Measurements from ENCODE around the gene TPCN1. TPM values are rescaled to one million over a fixed set of nuclear protein-coding genes. Genes with fewer than 3 reads are reported as not detected.

Gene TPCN1
- total RNA-seq, 1 experiment from 2014 or later = 29.7 TPM

GRCh38 chr12:113301811-113302210 is 80.5 kb downstream of the TPCN1 start:
- H3K36me3 ChIP-seq (ENCODE audit: control insufficient read depth in 1 of 2, insufficient read depth in 2 of 2, low read length in 2 of 2) = peaks cover 0 to 7% of the 10 kb centered on the region in 2 experiments; a peak in 2 of 4 replicates
- peaks cover 22 to 33% of the 10 kb centered on the region in 2 experiments for H3K4me1 ChIP-seq (ENCODE audit: control insufficient read depth in 1 of 2, insufficient read depth in 2 of 2, low read length in 2 of 2)
- H3K4me2 ChIP-seq (ENCODE audit: low read length) = no peak overlapping the region
- H3K4me3 ChIP-seq (replicated peaks in 1 of 2; ENCODE audit: low read depth in 1 of 2, low read length in 2 of 2) = no peak overlapping the region
- RAD21 ChIA-PET (ENCODE audit: low non-redundant PET in 1 of 2, low total read pairs in 2 of 2, uncharacterized antibody in 2 of 2, unreplicated experiment in 2 of 2) = no interaction called here
- intact Hi-C loops (cut with micrococcal nuclease) = no loop called here
- no peak overlapping the region for H3K9ac ChIP-seq (ENCODE audit: low read length)
- H3K9me2 ChIP-seq (ENCODE audit: insufficient read depth) = no peaks in the 10 kb centered on the region
- CTCF ChIA-PET = no interaction called here
- no TSS peak for BruUV-seq (replicated peaks)
- H4K20me1 ChIP-seq (ENCODE audit: insufficient read depth) = no peaks in the 10 kb centered on the region
- TF ChIP-seq, protein P1, sequence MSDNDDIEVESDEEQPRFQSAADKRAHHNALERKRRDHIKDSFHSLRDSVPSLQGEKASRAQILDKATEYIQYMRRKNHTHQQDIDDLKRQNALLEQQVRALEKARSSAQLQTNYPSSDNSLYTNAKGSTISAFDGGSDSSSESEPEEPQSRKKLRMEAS (IDR thresholded peaks at IDR 0.05) = no peak
- no peak for TF ChIP-seq POLR2AphosphoS5 (IDR thresholded peaks at IDR 0.05; ENCODE audit: low read depth, low read length)
- TF ChIP-seq EZH2phosphoT487 (IDR thresholded peaks at IDR 0.05; ENCODE audit: borderline replicate concordance) = no peak
- no peak for TF ChIP-seq CBX3 (IDR thresholded peaks at IDR 0.05; ENCODE audit: low read depth)
- TF ChIP-seq TCF7L2 (IDR thresholded peaks at IDR 0.05; ENCODE audit: borderline replicate concordance, extremely low read depth, insufficient read depth, insufficient read length) = no peak
- no peak for TF ChIP-seq ELF1 (IDR thresholded peaks at IDR 0.05; ENCODE audit: borderline replicate concordance, low read depth)
- no peak for TF ChIP-seq JUND (IDR thresholded peaks at IDR 0.05)
- TF ChIP-seq EZH2 (IDR thresholded peaks at IDR 0.05) = no peak
- H3K27me3 ChIP-seq (ENCODE audit: insufficient read depth, low read length) = no peaks in the 10 kb centered on the region
- H3K79me2 ChIP-seq (ENCODE audit: insufficient read depth, low read length) = no peaks in the 10 kb centered on the region
- ATAC-seq (no peak), DNase-seq (ENCODE audit: low read depth, low spot score) (no peak)
- no peak overlapping the region for H2AFZ ChIP-seq (ENCODE audit: low read depth, low read length, poor library complexity, severe bottlenecking)
- no peaks in the 10 kb centered on the region for H3K9me3 ChIP-seq (ENCODE audit: control insufficient read depth in 1 of 2, insufficient read depth in 1 of 2, low read depth in 1 of 2, low read length in 2 of 2)
- POLR2A ChIA-PET = no interaction called here
- H3K27ac ChIP-seq (ENCODE audit: low read depth, low read length) = no peak overlapping the region

DNA sequence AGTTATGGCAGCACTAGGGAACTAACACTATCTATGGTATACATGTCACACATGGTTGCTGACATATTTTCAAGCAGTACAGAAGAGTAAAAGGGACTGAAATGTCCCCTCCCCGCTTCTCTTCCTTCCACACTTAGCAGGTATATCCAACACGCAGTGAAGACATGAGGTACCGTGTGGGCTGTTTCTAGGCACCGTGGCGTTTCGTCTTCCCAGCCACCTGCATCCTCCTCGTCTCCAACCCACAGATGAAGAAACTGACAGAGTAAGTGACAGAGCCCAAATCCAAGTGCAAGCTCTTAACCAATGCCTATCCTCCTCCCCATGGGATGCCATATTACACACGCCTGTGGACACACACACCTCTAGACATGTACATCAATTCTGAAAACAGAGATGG is 81.2 kb downstream of the TPCN1 start:
- no TSS peak for BruUV-seq (replicated peaks)

More for the DNA sequence above, 81.2 kb downstream of the TPCN1 start:
- no peak for TF ChIP-seq CBX3 (IDR thresholded peaks at IDR 0.05; ENCODE audit: low read depth)
- no peak for TF ChIP-seq POLR2A (IDR thresholded peaks at IDR 0.05; ENCODE audit: borderline replicate concordance, extremely low read depth, insufficient read depth, insufficient read length)
- no peak for TF ChIP-seq FOSL1 (IDR thresholded peaks at IDR 0.05; ENCODE audit: low read depth)
- no peak for TF ChIP-seq SIN3A (IDR thresholded peaks at IDR 0.05; ENCODE audit: low read depth)
- no peak for TF ChIP-seq POLR2AphosphoS5 (IDR thresholded peaks at IDR 0.05; ENCODE audit: low read depth, low read length)
- TF ChIP-seq TCF7L2 (IDR thresholded peaks at IDR 0.05; ENCODE audit: borderline replicate concordance, extremely low read depth, insufficient read depth, insufficient read length) = no peak
- no peak for TF ChIP-seq JUND (IDR thresholded peaks at IDR 0.05)
- TF ChIP-seq, protein P2, sequence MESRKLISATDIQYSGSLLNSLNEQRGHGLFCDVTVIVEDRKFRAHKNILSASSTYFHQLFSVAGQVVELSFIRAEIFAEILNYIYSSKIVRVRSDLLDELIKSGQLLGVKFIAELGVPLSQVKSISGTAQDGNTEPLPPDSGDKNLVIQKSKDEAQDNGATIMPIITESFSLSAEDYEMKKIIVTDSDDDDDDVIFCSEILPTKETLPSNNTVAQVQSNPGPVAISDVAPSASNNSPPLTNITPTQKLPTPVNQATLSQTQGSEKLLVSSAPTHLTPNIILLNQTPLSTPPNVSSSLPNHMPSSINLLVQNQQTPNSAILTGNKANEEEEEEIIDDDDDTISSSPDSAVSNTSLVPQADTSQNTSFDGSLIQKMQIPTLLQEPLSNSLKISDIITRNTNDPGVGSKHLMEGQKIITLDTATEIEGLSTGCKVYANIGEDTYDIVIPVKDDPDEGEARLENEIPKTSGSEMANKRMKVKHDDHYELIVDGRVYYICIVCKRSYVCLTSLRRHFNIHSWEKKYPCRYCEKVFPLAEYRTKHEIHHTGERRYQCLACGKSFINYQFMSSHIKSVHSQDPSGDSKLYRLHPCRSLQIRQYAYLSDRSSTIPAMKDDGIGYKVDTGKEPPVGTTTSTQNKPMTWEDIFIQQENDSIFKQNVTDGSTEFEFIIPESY (IDR thresholded peaks at IDR 0.05; ENCODE audit: extremely low read depth, insufficient replicate concordance, low read length) = no peak
- TF ChIP-seq EZH2phosphoT487 (IDR thresholded peaks at IDR 0.05; ENCODE audit: borderline replicate concordance) = no peak
- Histone ChIP-seq H3K79me2 (ENCODE audit: insufficient read depth, low read length) (no peaks in the 10 kb centered on the region), H3K27ac (ENCODE audit: low read depth, low read length) (no peak overlapping the region), H3K36me3 (ENCODE audit: control insufficient read depth in 1 of 2, insufficient read depth in 2 of 2, low read length in 2 of 2) (peaks cover 3 to 11% of the 10 kb centered on the region in 2 experiments; a peak in 3 of 4 replicates), H2AFZ (ENCODE audit: low read depth, low read length, poor library complexity, severe bottlenecking) (no peak overlapping the region), H3K4me2 (ENCODE audit: low read length) (no peak overlapping the region), H4K20me1 (ENCODE audit: insufficient read depth) (no peaks in the 10 kb centered on the region), H3K9me2 (ENCODE audit: insufficient read depth) (no peaks in the 10 kb centered on the region), H3K4me3 (replicated peaks in 1 of 2; ENCODE audit: low read depth in 1 of 2, low read length in 2 of 2) (no peak overlapping the region), H3K9me3 (ENCODE audit: control insufficient read depth in 1 of 2, insufficient read depth in 1 of 2, low read depth in 1 of 2, low read length in 2 of 2) (no peaks in the 10 kb centered on the region), H3K9ac (ENCODE audit: low read length) (no peak overlapping the region), H3K4me1 (ENCODE audit: control insufficient read depth in 1 of 2, insufficient read depth in 2 of 2, low read length in 2 of 2) (peaks cover 22 to 33% of the 10 kb centered on the region in 2 experiments), H3K27me3 (ENCODE audit: insufficient read depth, low read length) (no peaks in the 10 kb centered on the region)
- ChIA-PET RAD21 (ENCODE audit: low non-redundant PET in 1 of 2, low total read pairs in 2 of 2, uncharacterized antibody in 2 of 2, unreplicated experiment in 2 of 2) (no interaction called here), POLR2A (no interaction called here), CTCF (no interaction called here)
- DNase-seq (ENCODE audit: low read depth, low spot score) (no peak), ATAC-seq (no peak)
- intact Hi-C loops (cut with micrococcal nuclease) = no loop called here

All from HCT116 (cell line).